HCT116 (cell line): ENCODE results near the gene CDK9. TPM values are rescaled to one million over a fixed set of nuclear protein-coding genes. Genes with fewer than 3 reads are reported as not detected.

Experiments used
- ATAC-seq: fragments of 200-7000 bp; cut with Tn5 transposase; 2 replicates; pipeline ENCODE4 v1.9.1; 2020; ENCODE audit warnings: mild to moderate bottlenecking, moderate library complexity
- BruUV-seq: library from RNA; stranded (reverse); fragments of 400-500 nt; replicated peaks from 2 replicates; lab custom pipeline; 2021; lab: Mats Ljungman, UMichigan
- CTCF ChIA-PET: fragments of 300-600 bp; sonication (Branson Sonifier 250); formaldehyde crosslinking; loops from one replicate; lab custom pipeline; 2021; ENCODE audit warnings: antibody characterized with exemption; lab: Charles Lee
- POLR2A ChIA-PET: fragments of 300-600, 350-600 bp; sonication (Branson Sonifier 250); formaldehyde crosslinking; loops from one replicate; lab custom pipeline; 2021; ENCODE audit warnings: antibody characterized with exemption; lab: Charles Lee
- RAD21 ChIA-PET, 2 experiments: fragments of 300-600 bp; sonication (Branson Sonifier 250); formaldehyde crosslinking; loops; one replicate each; lab custom pipeline; 2023; ENCODE audit warnings: low total read pairs in 2 of 2; ENCODE audit not compliant: uncharacterized antibody in 2 of 2, unreplicated experiment in 2 of 2, low non-redundant PET in 1 of 2; lab: Charles Lee
- DNase-seq: peaks from one replicate; pipeline ENCODE4 v3.0.0-alpha.2; 2010; ENCODE audit warnings: low read depth, low spot score
- H2AFZ ChIP-seq: fragments of 200-600 bp; shearing (Covaris generic), sonication (generic); 2 replicates; pipeline ENCODE4 v1.6.1; 2017; ENCODE audit warnings: low read depth, mixed run types, mixed read lengths, antibody characterized with exemption, low read length; ENCODE audit not compliant: poor library complexity, severe bottlenecking
- H3K27ac ChIP-seq: 2 replicates; pipeline ENCODE4 v1.5.1; 2012; ENCODE audit warnings: low read depth, low read length
- H3K27me3 ChIP-seq: fragments of 200-600 bp; sonication (generic); 2 replicates; pipeline ENCODE4 v1.6.1; 2016; ENCODE audit warnings: mixed run types, low read length, mixed read lengths; ENCODE audit not compliant: insufficient read depth
- H3K36me3 ChIP-seq, 2 experiments: fragments of 200-500 bp in 1 of 2; fragments of 200-600 bp in 1 of 2; sonication (Bioruptor generic) in 1 of 2; sonication (generic) in 1 of 2; 2 replicates each; pipeline versions ENCODE4 v1.5.1 to v1.6.1; 2014 to 2016; ENCODE audit warnings: low read length in 2 of 2, inconsistent platforms in 1 of 2, mixed read lengths in 1 of 2, mixed run types in 1 of 2; ENCODE audit not compliant: insufficient read depth in 2 of 2, control insufficient read depth in 1 of 2
- H3K4me1 ChIP-seq, 2 experiments: fragments of 200-600 bp in 1 of 2; sonication (generic) in 1 of 2; 2 replicates each; pipeline versions ENCODE4 v1.5.1 to v1.6.1; 2012 to 2017; ENCODE audit warnings: low read length in 2 of 2, inconsistent platforms in 1 of 2, mild to moderate bottlenecking in 1 of 2, mixed read lengths in 1 of 2, mixed run types in 1 of 2, moderate library complexity in 1 of 2; ENCODE audit not compliant: insufficient read depth in 2 of 2, control insufficient read depth in 1 of 2
- H3K4me2 ChIP-seq: fragments of 200-600 bp; sonication (generic); 2 replicates; pipeline ENCODE4 v1.6.1; 2017; ENCODE audit warnings: mixed run types, low read length, mixed read lengths
- H3K4me3 ChIP-seq, 2 experiments: fragments of 200-600 bp in 1 of 2; sonication (generic) in 1 of 2; replicated peaks in 1 of 2; 2 replicates each; pipeline ENCODE4 v1.5.1; 2011 to 2016; ENCODE audit warnings: low read length in 2 of 2, control low read depth in 1 of 2, low read depth in 1 of 2, mild to moderate bottlenecking in 1 of 2, mixed read lengths in 1 of 2, mixed run types in 1 of 2
- H3K79me2 ChIP-seq: fragments of 200-600 bp; sonication (generic); 2 replicates; pipeline ENCODE4 v1.6.1; 2017; ENCODE audit warnings: mild to moderate bottlenecking, mixed run types, low read length, moderate library complexity, mixed read lengths; ENCODE audit not compliant: insufficient read depth
- H3K9ac ChIP-seq: fragments of 200-600 bp; sonication (generic); 2 replicates; pipeline ENCODE4 v1.6.1; 2016; ENCODE audit warnings: low read length, mixed read lengths
- H3K9me2 ChIP-seq: fragments of 200-600 bp; sonication (generic), shearing (Covaris generic); 2 replicates; pipeline ENCODE4 v1.6.1; 2017; ENCODE audit warnings: mixed run types, mild to moderate bottlenecking, moderate library complexity; ENCODE audit not compliant: insufficient read depth
- H3K9me3 ChIP-seq, 2 experiments: fragments of 200-500 bp in 1 of 2; fragments of 200-600 bp in 1 of 2; sonication (Bioruptor generic) in 1 of 2; sonication (generic) in 1 of 2; 2 replicates each; pipeline ENCODE4 v1.6.1; 2014 to 2017; ENCODE audit warnings: low read length in 2 of 2, mixed read lengths in 2 of 2, inconsistent platforms in 1 of 2, low read depth in 1 of 2, mild to moderate bottlenecking in 1 of 2, mixed run types in 1 of 2, moderate library complexity in 1 of 2; ENCODE audit not compliant: control insufficient read depth in 1 of 2, insufficient read depth in 1 of 2
- H4K20me1 ChIP-seq: fragments of 200-600 bp; sonication (generic), shearing (Covaris generic); 2 replicates; pipeline ENCODE4 v1.6.1; 2017; ENCODE audit warnings: mixed run types, mild to moderate bottlenecking, moderate library complexity; ENCODE audit not compliant: insufficient read depth
- ATF3 ChIP-seq: IDR thresholded peaks from 2 replicates; pipeline ENCODE4 v1.6.1; 2012
- CBX3 ChIP-seq: IDR thresholded peaks from 2 replicates; pipeline ENCODE4 v1.6.1; 2012; ENCODE audit warnings: low read depth
- ELF1 ChIP-seq: IDR thresholded peaks from 2 replicates; pipeline ENCODE4 v1.6.1; 2012; ENCODE audit warnings: low read depth, borderline replicate concordance
- JUND ChIP-seq: IDR thresholded peaks from 2 replicates; pipeline ENCODE4 v1.6.1; 2012
- POLR2A ChIP-seq: IDR thresholded peaks from 2 replicates; pipeline ENCODE4 v1.7.0; 2011; ENCODE audit warnings: borderline replicate concordance; ENCODE audit not compliant: insufficient read depth, insufficient read length; ENCODE audit errors: extremely low read depth
- POLR2AphosphoS5 ChIP-seq: IDR thresholded peaks from 2 replicates; pipeline ENCODE4 v1.6.1; 2011; ENCODE audit warnings: mild to moderate bottlenecking, low read depth, low read length, moderate library complexity
- REST ChIP-seq: IDR thresholded peaks from 2 replicates; pipeline ENCODE4 v1.6.1; 2012; ENCODE audit warnings: low read depth
- SP1 ChIP-seq: IDR thresholded peaks from 2 replicates; pipeline ENCODE4 v1.6.1; 2012; ENCODE audit warnings: low read depth
- SRF ChIP-seq: IDR thresholded peaks from 2 replicates; pipeline ENCODE4 v1.6.1; 2012; ENCODE audit warnings: low read depth
- YY1 ChIP-seq: IDR thresholded peaks from 2 replicates; pipeline ENCODE4 v1.6.1; 2011; ENCODE audit warnings: low read length, low read depth, moderate library complexity, mild to moderate bottlenecking; ENCODE audit not compliant: insufficient replicate concordance; ENCODE audit errors: extremely low read depth
- ZFX ChIP-seq: fragments of 450-650 bp; IDR thresholded peaks from 2 replicates; pipeline ENCODE4 v1.6.1; 2017
- intact Hi-C: fragments of 100-400 bp; cut with micrococcal nuclease; formaldehyde crosslinking; loops from 2 replicates; pipeline ENCODE4 v1.10.0; 2022
- total RNA-seq: library from RNA; stranded (reverse); gene quantifications from one replicate; pipeline ENCODE4 v1.2.1, GENCODE V29; 2021; ENCODE audit not compliant: unreplicated experiment

Gene CDK9
- total RNA-seq, 1 experiment from 2014 or later, result 102 TPM

- ATAC-seq, result no peak
- peaks cover 35 to 55% of the 10 kb centered on the region in 2 experiments for H3K36me3 ChIP-seq
- ChIA-PET RAD21 (no interaction called here), CTCF (no interaction called here), POLR2A (no interaction called here)
- H3K9ac ChIP-seq, result no peak overlapping the region
- H3K79me2 ChIP-seq, result peaks cover 50% of the 10 kb centered on the region
- no peak for TF ChIP-seq JUND
- no peak for TF ChIP-seq POLR2AphosphoS5
- TF ChIP-seq SRF, result no peak
- no peak for TF ChIP-seq ZFX
- no peak for TF ChIP-seq POLR2A
- no peak for TF ChIP-seq ELF1
- TF ChIP-seq ATF3, result no peak
- no peak for TF ChIP-seq REST
- no peak for TF ChIP-seq YY1
- TF ChIP-seq SP1, result no peak
- no peak for TF ChIP-seq CBX3
- no peaks in the 10 kb centered on the region for H3K27me3 ChIP-seq
- no TSS peak for BruUV-seq
- no peaks in the 10 kb centered on the region for H3K9me2 ChIP-seq
- no peak overlapping the region for H3K4me3 ChIP-seq
- DNase-seq, result no peak
- no peak overlapping the region for H3K27ac ChIP-seq
- H3K4me2 ChIP-seq, result no peak overlapping the region
- no peaks in the 10 kb centered on the region for H3K9me3 ChIP-seq
- intact Hi-C loops, result loop anchor here (5.0 kb wide), 1 partner anchor 128 kb away; the partner anchor contains the start of gene ST6GALNAC4
- peaks cover 11 to 14% of the 10 kb centered on the region in 2 experiments; a peak in 3 of 4 replicates for H3K4me1 ChIP-seq
- H2AFZ ChIP-seq, result no peak overlapping the region
- peaks cover 31% of the 10 kb centered on the region; the same call in 1 of the 2 replicates for H4K20me1 ChIP-seq
Measured at GRCh38 chr9:127789179-127789578, 3.3 kb downstream of the CDK9 start.
